ENCODE measurements around the gene ZNF207.
"Not testable (repeated sequence)": the region's sequence is repeated elsewhere in the genome, so short reads cannot be mapped to it uniquely, and the experiment has no call there.

ZNF207 gene

GRCh38 chr17:32388613-32389459, 38.9 kb downstream of the ZNF207 start:
- DNase-seq (ENCODE audit: low read depth) = no peak

GRCh38 chr17:32393904-32394303, 43.9 kb downstream of the ZNF207 start:
- no peak for DNase-seq (ENCODE audit: low read depth)

GRCh38 chr17:32396343-32396742, 46.4 kb downstream of the ZNF207 start:
- DNase-seq (ENCODE audit: low read depth) = no peak

- DNase-seq (ENCODE audit: low read depth) = no peak
Measured at GRCh38 chr17:32398946-32399345, 49.0 kb downstream of the ZNF207 start.

- not testable (repeated sequence) for DNase-seq (ENCODE audit: low read depth)
Measured at GRCh38 chr17:32410085-32410484, 60.1 kb downstream of the ZNF207 start.

GRCh38 chr17:32426894-32427293, 76.9 kb downstream of the ZNF207 start:
- no peak for DNase-seq (ENCODE audit: low read depth)

- no peak for DNase-seq (ENCODE audit: low read depth)
Measured at GRCh38 chr17:32429598-32429997, 79.6 kb downstream of the ZNF207 start.

Data from GM04504 (cell line).